Activated T-cell treated with anti-CD3 and anti-CD28 coated beads for 1 hour (primary cell): ENCODE measurements around the gene APOBEC3F.
"Not testable (repeated sequence)": the region's sequence is repeated elsewhere in the genome, so short reads cannot be mapped to it uniquely, and the experiment has no call there.

Source experiments
- DNase-seq: peaks from one replicate; pipeline ENCODE4 v3.0.0-alpha.2; 2020; ENCODE audit warnings: low read depth

The APOBEC3F gene

GRCh38 chr22:39040538-39041296 is at the start of gene APOBEC3F:
APOBEC3F (plus strand) TSS chr22:39040864; CDS start chr22:39040961, 97 bp downstream.
- DNase-seq = peak; percentile 39

DNA sequence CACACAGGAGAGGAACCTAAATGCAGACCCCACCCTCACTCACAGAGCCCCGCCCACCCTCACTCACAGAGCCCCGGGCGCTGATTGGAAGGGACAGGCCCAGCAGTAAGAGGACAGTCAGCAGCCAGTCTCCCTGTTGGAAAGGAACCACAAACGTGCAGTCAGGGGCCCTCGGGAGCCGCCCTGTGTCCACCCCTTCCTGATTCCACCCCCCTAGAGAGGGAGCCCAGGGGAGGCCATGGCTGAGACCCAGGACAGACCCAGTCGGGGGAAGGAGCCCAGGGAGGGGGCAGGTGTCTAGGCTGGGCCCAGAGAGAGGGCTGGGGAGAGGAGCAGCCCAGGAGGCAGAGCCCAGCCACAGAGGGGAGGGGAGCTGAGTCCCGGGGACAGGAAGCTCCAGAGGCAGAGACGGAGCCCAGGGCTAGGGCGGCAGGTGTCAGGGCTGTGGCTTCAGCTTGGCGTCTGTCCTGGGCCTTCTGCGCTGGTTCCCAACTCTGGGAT is 47.7 kb upstream of the APOBEC3F start:
- DNase-seq = not testable (repeated sequence)

GRCh38 chr22:38996105-38996504 is 44.6 kb upstream of the APOBEC3F start:
- DNase-seq = no peak

DNA sequence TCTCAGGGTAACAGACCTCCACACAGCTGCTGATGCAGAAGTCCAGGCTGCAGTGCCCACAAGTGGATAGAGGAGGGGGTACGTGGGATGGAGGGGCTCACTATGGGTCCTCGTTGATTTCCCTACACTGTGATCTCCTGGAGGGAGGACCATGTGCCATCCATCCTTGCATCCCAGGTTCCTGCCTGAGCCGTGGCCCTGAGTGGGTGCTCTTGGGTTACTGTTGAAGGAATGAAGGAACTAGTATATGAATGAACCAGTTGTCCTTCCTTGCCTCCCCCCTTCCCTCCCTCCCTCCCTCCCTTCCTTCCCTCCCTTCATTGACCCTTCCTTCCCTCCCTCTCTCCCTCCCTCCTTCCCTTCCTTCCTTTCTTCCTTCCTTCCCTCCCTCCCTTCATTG is 43.1 kb upstream of the APOBEC3F start:
- no peak for DNase-seq

- DNase-seq = peak; percentile 59
These were observed 37.5 kb upstream of the APOBEC3F start for GRCh38 chr22:39003165-39003638.

DNA sequence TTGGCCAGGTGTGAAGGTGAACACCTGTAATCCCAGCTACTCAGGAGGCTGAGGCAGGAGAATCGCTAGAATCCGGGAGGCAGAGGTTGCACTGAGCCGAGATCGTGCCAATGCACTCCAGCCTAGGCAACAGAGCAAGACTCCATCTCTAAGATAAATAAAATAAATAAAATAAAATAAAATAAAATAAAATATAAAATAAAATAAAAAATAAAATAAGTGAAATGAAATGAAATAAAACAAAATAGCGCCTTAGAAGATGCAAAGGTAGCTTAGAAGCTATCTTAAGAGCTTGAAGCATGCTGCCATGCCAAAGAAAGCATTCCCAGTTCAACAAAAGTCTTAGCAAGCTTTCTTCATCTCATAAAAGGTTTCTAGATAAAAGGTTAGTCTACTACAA is 33.5 kb upstream of the APOBEC3F start:
- DNase-seq = no peak

DNA sequence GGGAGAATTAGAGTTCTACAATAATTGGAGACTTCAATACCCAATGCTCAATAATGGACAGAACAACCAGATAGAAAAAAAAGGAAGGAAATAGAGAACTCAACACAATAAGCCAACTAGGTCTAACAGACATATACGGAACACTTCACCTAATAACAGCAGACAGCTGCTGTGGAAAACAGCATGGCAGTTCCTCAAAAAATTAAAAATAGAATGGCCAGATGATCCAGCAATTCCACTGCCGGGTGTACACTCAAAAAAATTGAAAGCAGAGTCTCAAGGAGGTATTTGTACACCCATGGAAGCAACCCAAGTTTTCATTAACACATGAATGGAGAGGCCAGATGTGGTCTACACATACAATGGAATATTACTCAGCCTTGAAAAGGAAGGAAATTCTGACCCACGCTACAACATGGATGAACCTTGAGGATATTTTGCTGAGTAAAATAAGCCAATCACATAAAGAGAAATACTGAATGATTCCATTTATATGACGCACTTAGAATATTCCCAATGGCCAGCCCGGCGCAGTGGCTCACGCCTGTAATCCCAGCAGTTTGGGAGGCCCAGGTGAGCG is 32.3 kb upstream of the APOBEC3F start:
- DNase-seq = not testable (repeated sequence)

DNA sequence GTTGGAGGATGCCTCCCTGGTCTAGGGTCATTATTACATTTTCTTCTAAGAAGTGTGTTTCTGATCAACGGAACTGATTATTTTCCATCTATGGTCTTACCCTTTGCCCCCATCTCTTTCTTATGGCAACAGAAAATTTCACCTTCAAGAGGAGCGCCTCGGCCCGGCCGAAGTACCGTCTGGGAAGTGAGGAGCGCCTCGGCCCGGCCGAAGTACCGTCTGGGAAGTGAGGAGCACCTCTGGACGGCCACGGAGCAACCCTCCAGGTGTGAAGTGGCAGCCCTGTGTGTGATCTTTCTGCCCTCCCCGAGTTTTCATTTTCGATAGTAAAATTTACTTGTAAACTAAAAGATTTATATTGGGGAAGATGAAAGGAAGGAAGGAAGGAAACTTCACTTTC is 29.7 kb upstream of the APOBEC3F start:
- no peak for DNase-seq

DNA sequence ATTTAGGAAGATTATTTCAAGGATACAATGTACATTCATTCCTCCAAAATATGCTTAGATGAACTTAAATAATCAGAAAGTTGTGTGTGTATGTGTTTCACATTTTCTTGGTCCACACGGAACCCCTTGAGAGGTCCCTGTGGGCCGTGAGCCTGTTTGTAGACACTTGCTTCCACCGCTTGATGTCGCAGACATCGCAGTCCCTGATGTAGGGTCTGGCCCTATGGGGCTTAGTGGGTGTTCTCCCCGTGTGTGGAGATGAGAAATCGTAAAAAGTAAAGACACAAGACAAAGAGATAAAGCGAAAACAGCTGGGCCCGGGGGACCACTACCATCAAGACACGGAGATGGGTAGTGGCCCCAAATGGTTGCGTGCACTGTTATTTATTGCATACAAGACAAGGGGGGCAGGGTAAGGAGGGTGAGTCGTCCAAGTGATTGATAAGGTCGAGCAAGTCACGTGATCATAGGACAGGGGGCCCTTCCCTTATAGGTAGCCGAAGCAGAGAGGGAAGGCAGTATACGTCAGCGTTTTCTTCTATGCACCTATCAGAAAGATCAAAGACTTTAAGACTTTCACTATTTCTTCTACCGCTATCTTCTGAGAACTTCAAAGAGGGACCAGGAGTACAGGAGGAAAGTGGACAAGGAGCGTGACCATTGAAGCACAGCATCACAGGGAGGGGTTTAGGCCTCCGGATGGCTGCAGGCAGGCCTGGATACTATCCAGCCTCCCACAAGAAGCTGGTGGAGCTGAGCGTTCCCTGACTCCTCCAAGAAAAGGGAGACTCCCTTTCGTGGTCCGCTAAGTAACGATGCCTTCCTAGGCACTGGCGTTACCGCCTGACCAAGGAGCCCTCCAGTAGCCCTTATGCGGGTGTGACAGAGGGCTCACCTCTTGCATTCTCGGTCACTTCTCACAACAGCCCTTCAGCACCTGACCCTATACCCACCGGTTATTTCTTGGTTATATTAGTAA is 27.8 kb upstream of the APOBEC3F start:
- no peak for DNase-seq

DNA sequence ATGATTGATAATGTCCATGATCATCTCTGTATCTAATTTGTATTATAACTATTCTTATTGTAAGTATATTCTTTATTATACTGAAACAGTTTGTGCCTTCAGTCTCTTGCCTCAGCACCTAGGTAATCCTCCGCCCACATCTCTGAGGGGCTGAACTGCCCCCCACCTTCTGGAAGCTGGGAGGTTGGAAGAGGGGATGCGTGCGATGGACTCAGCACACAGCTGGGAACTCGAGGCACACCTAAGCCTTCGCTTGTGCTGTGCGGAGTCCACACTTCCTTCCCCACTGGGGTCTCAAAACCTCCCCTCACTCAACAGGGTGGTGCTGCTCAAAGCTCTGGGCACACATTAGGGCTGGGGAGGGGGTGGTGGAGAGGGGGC is 27.1 kb upstream of the APOBEC3F start:
- not testable (repeated sequence) for DNase-seq

GRCh38 chr22:39013942-39014722 is 26.5 kb upstream of the APOBEC3F start, which contains the start of gene APOBEC3C:
APOBEC3C (plus strand) TSS chr22:39014257; CDS start chr22:39014363, 106 bp downstream.
- DNase-seq = peak; percentile 60

GRCh38 chr22:39014723-39015121 is 25.9 kb upstream of the APOBEC3F start:
- not testable (repeated sequence) for DNase-seq

DNA sequence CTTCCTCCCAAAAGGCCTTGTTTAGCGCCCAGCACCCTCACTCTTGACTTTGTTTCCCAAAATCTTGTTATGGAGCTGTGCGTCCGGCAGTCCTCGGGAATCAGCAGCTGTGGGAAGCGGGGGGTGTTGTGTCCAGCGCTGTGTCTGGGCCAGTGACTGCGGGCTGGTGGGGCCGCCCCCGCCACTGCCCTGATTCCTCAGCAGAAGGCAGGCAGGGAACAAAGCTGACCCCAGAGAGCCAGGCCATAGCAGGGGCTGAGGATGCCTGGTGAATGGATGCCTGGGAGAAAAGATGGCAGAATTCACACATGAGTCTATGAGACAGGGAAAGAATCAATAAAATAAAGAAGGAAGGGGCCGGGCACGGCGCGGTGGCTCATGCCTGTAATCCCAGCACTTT is 24.1 kb upstream of the APOBEC3F start:
- DNase-seq = no peak

DNA sequence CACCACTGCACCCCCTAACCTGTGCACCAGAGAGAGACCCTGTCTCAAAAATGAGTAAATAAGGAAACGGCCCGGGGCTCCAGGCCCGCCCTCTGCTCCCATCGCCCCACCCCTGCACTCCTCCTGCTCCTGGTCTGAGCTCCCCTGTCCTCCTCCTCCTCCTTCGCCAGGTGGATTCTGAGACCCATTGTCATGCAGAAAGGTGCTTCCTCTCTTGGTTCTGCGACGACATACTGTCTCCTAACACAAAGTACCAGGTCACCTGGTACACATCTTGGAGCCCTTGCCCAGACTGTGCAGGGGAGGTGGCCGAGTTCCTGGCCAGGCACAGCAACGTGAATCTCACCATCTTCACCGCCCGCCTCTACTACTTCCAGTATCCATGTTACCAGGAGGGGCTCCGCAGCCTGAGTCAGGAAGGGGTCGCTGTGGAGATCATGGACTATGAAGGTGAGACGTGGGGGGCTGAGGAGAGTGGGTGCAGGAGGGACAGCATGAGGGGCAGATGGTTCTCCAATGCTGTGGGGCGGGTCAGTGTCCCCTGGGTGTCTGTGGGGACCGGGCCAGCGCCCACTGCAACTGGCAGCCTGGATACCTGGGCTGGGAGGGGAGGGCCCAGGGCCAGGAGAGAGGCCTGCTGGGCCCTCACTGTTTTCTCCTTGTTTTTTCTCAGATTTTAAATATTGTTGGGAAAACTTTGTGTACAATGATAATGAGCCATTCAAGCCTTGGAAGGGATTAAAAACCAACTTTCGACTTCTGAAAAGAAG is 22.9 kb upstream of the APOBEC3F start:
- no peak for DNase-seq

- DNase-seq = not testable (repeated sequence)
These were observed 20.5 kb upstream of the APOBEC3F start for GRCh38 chr22:39020021-39020651.

- DNase-seq = no peak
These were observed 19.0 kb upstream of the APOBEC3F start for GRCh38 chr22:39021552-39022250.

- no peak for DNase-seq
These were observed 15.9 kb upstream of the APOBEC3F start for GRCh38 chr22:39024519-39025308.

DNA sequence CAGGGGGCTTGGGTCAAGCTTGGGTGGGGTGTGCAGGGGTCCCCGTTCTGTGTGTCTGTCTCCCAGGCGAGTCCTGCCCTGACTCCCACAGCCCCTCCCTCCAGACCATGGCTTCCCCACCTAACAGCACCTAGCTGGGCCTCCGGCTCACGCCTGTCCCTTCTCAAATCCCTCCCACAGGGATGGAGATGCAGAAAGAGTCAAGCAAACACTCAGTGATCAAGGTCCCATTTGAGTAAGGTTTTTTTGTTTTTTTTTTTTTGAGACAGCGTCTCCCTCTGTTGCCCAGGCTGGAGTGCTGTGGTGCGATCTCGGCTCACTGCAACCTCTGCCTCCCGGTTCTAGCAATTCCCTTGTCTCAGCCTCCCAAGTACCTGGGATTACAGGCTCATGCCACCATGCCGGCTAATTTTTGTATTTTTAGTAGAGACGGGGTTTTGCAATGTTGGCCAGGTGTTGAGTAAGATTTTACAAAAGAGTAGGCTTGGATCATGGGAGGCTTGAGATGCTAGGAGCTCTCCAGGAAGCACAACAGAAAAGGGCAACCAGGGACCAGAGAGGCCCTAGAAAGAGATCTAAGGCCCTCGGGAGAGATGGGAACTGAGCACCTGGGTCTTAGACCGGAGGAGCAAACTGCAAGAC is 14.0 kb upstream of the APOBEC3F start:
- no peak for DNase-seq
